ENCODE results near the gene GSTM5.

GSTM5 gene

DNA sequence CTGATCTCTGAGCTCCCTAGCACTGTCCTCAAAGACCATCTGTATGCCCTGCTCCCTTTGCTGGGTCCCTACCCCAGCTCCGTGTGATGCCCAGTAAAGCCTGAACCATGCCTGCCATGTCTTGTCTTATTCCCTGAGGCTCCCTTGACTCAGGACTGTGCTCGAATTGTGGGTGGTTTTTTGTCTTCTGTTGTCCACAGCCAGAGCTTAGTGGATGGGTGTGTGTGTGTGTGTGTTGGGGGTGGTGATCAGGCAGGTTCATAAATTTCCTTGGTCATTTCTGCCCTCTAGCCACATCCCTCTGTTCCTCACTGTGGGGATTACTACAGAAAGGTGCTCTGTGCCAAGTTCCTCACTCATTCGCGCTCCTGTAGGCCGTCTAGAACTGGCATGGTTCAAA, 5.7 kb downstream of the GSTM5 start:
- Histone ChIP-seq H3K4me3 (ENCODE audit: extremely low read depth, insufficient read depth, low read length, poor library complexity, severe bottlenecking) (no peak overlapping the region), H3K27ac (ENCODE audit: low read depth, low read length, severe bottlenecking) (no peak overlapping the region), H3K36me3 (ENCODE audit: control insufficient read depth, insufficient read depth, low read length) (no peaks in the 10 kb centered on the region), H3K9me3 (ENCODE audit: control insufficient read depth, low read length) (no peaks in the 10 kb centered on the region), H3K4me1 (ENCODE audit: control insufficient read depth, insufficient read depth, low read length, poor library complexity, severe bottlenecking) (no peaks in the 10 kb centered on the region)
- 89 to 95% methylated on average over 3 to 4 of the region's 5 CpGs for WGBS, 2 experiments (ENCODE audit: insufficient coverage in 2 of 2)

- H3K36me3 ChIP-seq (ENCODE audit: control insufficient read depth, insufficient read depth, low read length), result no peaks in the 10 kb centered on the region
- WGBS, 2 experiments (ENCODE audit: insufficient coverage in 2 of 2), result 79 to 96% methylated on average over 2 of the region's 2 CpGs
- H3K9me3 ChIP-seq (ENCODE audit: control insufficient read depth, low read length), result no peaks in the 10 kb centered on the region
Observed at GRCh38 chr1:109718495-109718894, 6.4 kb downstream of the GSTM5 start.

DNA sequence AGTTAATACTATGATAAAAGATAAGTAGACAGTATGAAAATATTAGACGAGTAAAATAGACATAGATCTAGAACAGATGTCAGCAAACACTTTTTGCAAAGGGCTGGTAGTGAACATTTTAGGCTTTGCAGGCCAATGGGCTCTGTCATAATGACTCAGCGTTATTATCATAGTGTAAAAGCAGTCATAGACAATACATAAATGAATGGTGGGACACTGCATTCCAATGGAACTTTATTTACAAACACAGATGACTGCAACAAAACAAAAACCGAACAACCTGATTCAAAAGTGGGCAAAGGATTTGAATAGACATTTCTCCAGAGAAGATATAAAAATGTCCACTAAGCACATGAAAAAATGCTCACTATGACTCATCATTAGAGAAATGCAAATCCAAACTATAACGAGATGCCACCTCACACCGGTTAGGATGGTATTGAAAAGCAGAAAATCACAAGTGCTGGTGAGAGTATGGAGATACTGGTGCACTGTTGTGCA, 7.3 kb downstream of the GSTM5 start:
- Histone ChIP-seq H3K27ac (ENCODE audit: low read depth, low read length, severe bottlenecking) (no peak overlapping the region), H3K4me1 (ENCODE audit: control insufficient read depth, insufficient read depth, low read length, poor library complexity, severe bottlenecking) (no peaks in the 10 kb centered on the region), H3K9me3 (ENCODE audit: control insufficient read depth, low read length) (no peaks in the 10 kb centered on the region), H3K4me3 (ENCODE audit: extremely low read depth, insufficient read depth, low read length, poor library complexity, severe bottlenecking) (no peak overlapping the region), H3K36me3 (ENCODE audit: control insufficient read depth, insufficient read depth, low read length) (no peaks in the 10 kb centered on the region)
- WGBS, 2 experiments (ENCODE audit: insufficient coverage in 2 of 2), result 100% methylated on average over 2 of the region's 5 CpGs

More at GRCh38 chr1:109718495-109718894, 6.4 kb downstream of the GSTM5 start:
- H3K4me3 ChIP-seq (ENCODE audit: extremely low read depth, insufficient read depth, low read length, poor library complexity, severe bottlenecking), result no peak overlapping the region
- H3K27ac ChIP-seq (ENCODE audit: low read depth, low read length, severe bottlenecking), result no peak overlapping the region
- H3K4me1 ChIP-seq (ENCODE audit: control insufficient read depth, insufficient read depth, low read length, poor library complexity, severe bottlenecking), result no peaks in the 10 kb centered on the region

GRCh38 chr1:109721042-109721441, 9.0 kb downstream of the GSTM5 start:
- Histone ChIP-seq H3K36me3 (ENCODE audit: control insufficient read depth, insufficient read depth, low read length) (no peaks in the 10 kb centered on the region), H3K4me1 (ENCODE audit: control insufficient read depth, insufficient read depth, low read length, poor library complexity, severe bottlenecking) (no peaks in the 10 kb centered on the region), H3K4me3 (ENCODE audit: extremely low read depth, insufficient read depth, low read length, poor library complexity, severe bottlenecking) (no peak overlapping the region), H3K9me3 (ENCODE audit: control insufficient read depth, low read length) (no peaks in the 10 kb centered on the region), H3K27ac (ENCODE audit: low read depth, low read length, severe bottlenecking) (no peak overlapping the region)
- 86 to 100% methylated on average over 3 of the region's 5 CpGs for WGBS, 2 experiments (ENCODE audit: insufficient coverage in 2 of 2)

DNA sequence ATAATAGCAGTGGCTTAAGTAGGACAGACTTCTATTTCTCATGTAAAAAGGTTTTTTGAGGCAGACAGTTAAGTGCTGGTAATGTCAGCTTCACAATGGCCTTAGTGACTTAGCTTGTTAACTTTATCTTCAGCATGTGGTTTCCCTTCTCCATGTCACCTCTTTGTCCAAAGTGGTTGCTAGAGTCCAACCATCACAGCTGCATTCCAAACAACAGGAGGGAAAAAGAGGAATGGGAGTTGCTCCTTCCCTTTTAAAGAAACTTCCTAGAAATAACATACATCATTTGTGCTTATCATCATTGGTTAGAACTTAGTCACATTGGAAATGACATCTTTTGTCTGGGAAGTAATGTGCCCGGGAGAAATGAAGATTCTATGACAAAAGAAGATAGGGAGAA, 9.9 kb downstream of the GSTM5 start:
- Histone ChIP-seq H3K4me1 (ENCODE audit: control insufficient read depth, insufficient read depth, low read length, poor library complexity, severe bottlenecking) (no peaks in the 10 kb centered on the region), H3K9me3 (ENCODE audit: control insufficient read depth, low read length) (no peaks in the 10 kb centered on the region), H3K27ac (ENCODE audit: low read depth, low read length, severe bottlenecking) (no peak overlapping the region), H3K36me3 (ENCODE audit: control insufficient read depth, insufficient read depth, low read length) (no peaks in the 10 kb centered on the region), H3K4me3 (ENCODE audit: extremely low read depth, insufficient read depth, low read length, poor library complexity, severe bottlenecking) (no peak overlapping the region)
- WGBS, 2 experiments (ENCODE audit: insufficient coverage in 2 of 2), result 100% methylated on average over 1 of the region's 1 CpG; no CpG with 5 or more reads in 1 of the 2 experiments

GRCh38 chr1:109722908-109723691, 11.0 kb downstream of the GSTM5 start:
- 88 to 94% methylated on average over 5 of the region's 7 CpGs for WGBS, 2 experiments (ENCODE audit: insufficient coverage in 2 of 2)

DNA sequence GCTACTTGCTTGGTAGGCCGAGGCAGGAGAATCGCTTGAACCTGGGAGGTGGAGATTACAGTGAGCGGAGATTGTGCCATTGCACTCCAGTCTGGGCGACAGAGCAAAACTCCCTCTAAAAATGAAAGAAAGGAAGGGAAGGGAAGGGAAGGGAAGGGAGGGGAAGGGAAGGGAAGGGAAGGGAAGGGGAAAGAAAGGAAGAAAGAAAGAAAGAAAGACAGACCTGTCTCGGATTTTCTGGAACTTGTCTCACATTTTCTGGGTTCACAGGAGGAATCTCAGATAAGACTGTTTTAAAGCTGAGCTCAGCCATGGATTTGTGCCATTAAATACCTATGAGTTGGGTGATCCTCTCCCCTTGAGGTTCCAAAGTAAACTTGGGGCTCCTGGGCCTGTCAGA, 12.9 kb downstream of the GSTM5 start:
- 76 to 100% methylated on average over 2 to 3 of the region's 5 CpGs for WGBS, 2 experiments (ENCODE audit: insufficient coverage in 2 of 2)
- H3K9me3 ChIP-seq (ENCODE audit: control insufficient read depth, low read length), result no peaks in the 10 kb centered on the region
- no peak overlapping the region for H3K27ac ChIP-seq (ENCODE audit: low read depth, low read length, severe bottlenecking)
- no peaks in the 10 kb centered on the region for H3K4me1 ChIP-seq (ENCODE audit: control insufficient read depth, insufficient read depth, low read length, poor library complexity, severe bottlenecking)
- H3K4me3 ChIP-seq (ENCODE audit: extremely low read depth, insufficient read depth, low read length, poor library complexity, severe bottlenecking), result no peak overlapping the region
- no peaks in the 10 kb centered on the region for H3K36me3 ChIP-seq (ENCODE audit: control insufficient read depth, insufficient read depth, low read length)

More at GRCh38 chr1:109722908-109723691, 11.0 kb downstream of the GSTM5 start:
- Histone ChIP-seq H3K36me3 (ENCODE audit: control insufficient read depth, insufficient read depth, low read length) (no peaks in the 10 kb centered on the region), H3K4me1 (ENCODE audit: control insufficient read depth, insufficient read depth, low read length, poor library complexity, severe bottlenecking) (no peaks in the 10 kb centered on the region), H3K4me3 (ENCODE audit: extremely low read depth, insufficient read depth, low read length, poor library complexity, severe bottlenecking) (no peak overlapping the region), H3K27ac (ENCODE audit: low read depth, low read length, severe bottlenecking) (no peak overlapping the region), H3K9me3 (ENCODE audit: control insufficient read depth, low read length) (no peaks in the 10 kb centered on the region)

GRCh38 chr1:109725510-109725909, 13.5 kb downstream of the GSTM5 start:
- H3K4me3 ChIP-seq (ENCODE audit: extremely low read depth, insufficient read depth, low read length, poor library complexity, severe bottlenecking), result no peak overlapping the region
- WGBS, 2 experiments (ENCODE audit: insufficient coverage in 2 of 2), result 79 to 92% methylated on average over 4 of the region's 4 CpGs
- no peak overlapping the region for H3K27ac ChIP-seq (ENCODE audit: low read depth, low read length, severe bottlenecking)
- H3K9me3 ChIP-seq (ENCODE audit: control insufficient read depth, low read length), result no peaks in the 10 kb centered on the region
- H3K4me1 ChIP-seq (ENCODE audit: control insufficient read depth, insufficient read depth, low read length, poor library complexity, severe bottlenecking), result no peaks in the 10 kb centered on the region
- H3K36me3 ChIP-seq (ENCODE audit: control insufficient read depth, insufficient read depth, low read length), result no peaks in the 10 kb centered on the region

DNA sequence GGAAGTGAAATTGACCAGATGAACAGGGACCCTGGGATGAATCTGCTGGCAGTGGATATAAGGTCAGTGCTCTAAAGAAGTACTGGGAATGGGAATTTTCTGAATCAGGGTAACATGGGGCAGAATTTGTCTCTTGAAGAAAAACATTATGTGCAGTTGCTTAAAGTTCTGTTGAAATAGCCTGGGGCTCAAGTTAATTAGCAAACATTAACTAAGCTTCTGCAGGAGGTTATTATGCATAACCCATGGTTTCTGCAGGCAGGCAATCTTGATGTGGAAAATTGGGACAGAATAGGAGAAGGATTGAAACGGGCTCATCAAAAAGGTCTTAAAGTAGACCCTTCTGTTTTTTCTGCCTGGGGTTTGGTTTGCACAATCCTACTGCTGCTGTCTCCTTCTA, 14.0 kb downstream of the GSTM5 start:
- H3K4me1 ChIP-seq (ENCODE audit: control insufficient read depth, insufficient read depth, low read length, poor library complexity, severe bottlenecking), result no peaks in the 10 kb centered on the region
- no peak overlapping the region for H3K4me3 ChIP-seq (ENCODE audit: extremely low read depth, insufficient read depth, low read length, poor library complexity, severe bottlenecking)
- H3K36me3 ChIP-seq (ENCODE audit: control insufficient read depth, insufficient read depth, low read length), result no peaks in the 10 kb centered on the region
- H3K9me3 ChIP-seq (ENCODE audit: control insufficient read depth, low read length), result no peaks in the 10 kb centered on the region
- 100% methylated on average over 1 of the region's 1 CpG; no CpG with 5 or more reads in 1 of the 2 experiments for WGBS, 2 experiments (ENCODE audit: insufficient coverage in 2 of 2)
- no peak overlapping the region for H3K27ac ChIP-seq (ENCODE audit: low read depth, low read length, severe bottlenecking)

- no peaks in the 10 kb centered on the region for H3K36me3 ChIP-seq (ENCODE audit: control insufficient read depth, insufficient read depth, low read length)
- H3K4me1 ChIP-seq (ENCODE audit: control insufficient read depth, insufficient read depth, low read length, poor library complexity, severe bottlenecking), result peaks cover under 1% of the 10 kb centered on the region
- H3K9me3 ChIP-seq (ENCODE audit: control insufficient read depth, low read length), result no peaks in the 10 kb centered on the region
- WGBS, 2 experiments (ENCODE audit: insufficient coverage in 2 of 2), result 92 to 100% methylated on average over 8 to 10 of the region's 12 CpGs
- H3K27ac ChIP-seq (ENCODE audit: low read depth, low read length, severe bottlenecking), result no peak overlapping the region
- H3K4me3 ChIP-seq (ENCODE audit: extremely low read depth, insufficient read depth, low read length, poor library complexity, severe bottlenecking), result no peak overlapping the region
Observed at GRCh38 chr1:109726728-109727373, 14.8 kb downstream of the GSTM5 start.

DNA sequence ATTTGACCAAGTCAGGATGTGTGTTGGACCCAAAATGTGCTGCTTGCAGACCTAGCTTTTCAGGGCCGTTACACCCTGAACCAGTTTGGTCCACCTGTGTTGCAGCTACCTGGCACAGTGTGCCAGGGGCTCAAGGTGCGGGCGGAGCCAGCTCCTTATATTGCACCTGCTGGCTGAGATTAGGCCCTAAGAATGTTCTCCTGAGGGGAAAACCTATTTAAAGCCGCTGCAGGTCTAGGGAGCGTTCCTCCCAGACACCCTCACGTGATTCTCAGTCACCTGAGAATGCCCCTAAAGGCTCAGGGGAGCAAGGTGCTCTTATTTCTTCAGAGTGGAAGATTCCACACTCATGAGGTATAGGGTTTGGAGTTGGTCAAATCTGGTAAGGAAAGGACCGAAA, 16.8 kb downstream of the GSTM5 start:
- Histone ChIP-seq H3K27ac (ENCODE audit: low read depth, low read length, severe bottlenecking) (no peak overlapping the region), H3K4me3 (ENCODE audit: extremely low read depth, insufficient read depth, low read length, poor library complexity, severe bottlenecking) (no peak overlapping the region), H3K9me3 (ENCODE audit: control insufficient read depth, low read length) (peaks cover 4% of the 10 kb centered on the region), H3K36me3 (ENCODE audit: control insufficient read depth, insufficient read depth, low read length) (no peaks in the 10 kb centered on the region), H3K4me1 (ENCODE audit: control insufficient read depth, insufficient read depth, low read length, poor library complexity, severe bottlenecking) (peaks cover 4% of the 10 kb centered on the region)
- 87 to 89% methylated on average over 4 to 6 of the region's 7 CpGs for whole genome bisulfite sequencing, 2 experiments (ENCODE audit: insufficient coverage in 2 of 2)
